ENCODE data around the gene EHMT1.
"Not testable (repeated sequence)": the region's sequence is repeated elsewhere in the genome, so short reads cannot be mapped to it uniquely, and the experiment has no call there.

EHMT1 gene

GRCh38 chr9:137711678-137712105 is 92.9 kb downstream of the EHMT1 start:
- Histone ChIP-seq H3K36me3 (ENCODE audit: control insufficient read depth in 1 of 2, insufficient read depth in 2 of 2, low read length in 2 of 2) (peaks cover 21 to 34% of the 10 kb centered on the region in 2 donors), H3K27me3 (ENCODE audit: control insufficient read depth in 1 of 2, insufficient read depth in 2 of 2, low read length in 2 of 2) (no peaks in the 10 kb centered on the region), H3K9ac (ENCODE audit: low read depth in 1 of 2, low read length in 2 of 2) (no peak overlapping the region), H3K4me1 (ENCODE audit: control insufficient read depth in 1 of 2, insufficient read depth in 2 of 2, low read length in 2 of 2) (no peaks in the 10 kb centered on the region), H3K4me3 (ENCODE audit: low read depth in 1 of 2, low read length in 2 of 2) (no peak overlapping the region), H3K27ac (ENCODE audit: low read depth, low read length) (no peak overlapping the region), H3K9me3 (ENCODE audit: control insufficient read depth in 1 of 2, low read length in 2 of 2) (peaks cover 4 to 6% of the 10 kb centered on the region in 2 donors)

GRCh38 chr9:137715321-137715720 is 96.5 kb downstream of the EHMT1 start:
- H3K27me3 ChIP-seq (ENCODE audit: control insufficient read depth in 1 of 2, insufficient read depth in 2 of 2, low read length in 2 of 2), result no peaks in the 10 kb centered on the region
- no peak overlapping the region for H3K9ac ChIP-seq (ENCODE audit: low read depth in 1 of 2, low read length in 2 of 2)
- peak overlapping the region in 1 of 2 donors; percentile 16 for H3K4me3 ChIP-seq (ENCODE audit: low read depth in 1 of 2, low read length in 2 of 2)
- H3K9me3 ChIP-seq (ENCODE audit: control insufficient read depth in 1 of 2, low read length in 2 of 2), result peaks cover 4 to 9% of the 10 kb centered on the region in 2 donors
- no peaks in the 10 kb centered on the region for H3K4me1 ChIP-seq (ENCODE audit: control insufficient read depth in 1 of 2, insufficient read depth in 2 of 2, low read length in 2 of 2)
- no peak overlapping the region for H3K27ac ChIP-seq (ENCODE audit: low read depth, low read length)
- H3K36me3 ChIP-seq (ENCODE audit: control insufficient read depth in 1 of 2, insufficient read depth in 2 of 2, low read length in 2 of 2), result peaks cover 31 to 54% of the 10 kb centered on the region in 2 donors

- not testable (repeated sequence) for H3K27me3 ChIP-seq (ENCODE audit: control insufficient read depth in 1 of 2, insufficient read depth in 2 of 2, low read length in 2 of 2); H3K27ac ChIP-seq (ENCODE audit: low read depth, low read length); H3K4me1 ChIP-seq (ENCODE audit: control insufficient read depth in 1 of 2, insufficient read depth in 2 of 2, low read length in 2 of 2); H3K4me3 ChIP-seq (ENCODE audit: low read depth in 1 of 2, low read length in 2 of 2); H3K9ac ChIP-seq (ENCODE audit: low read depth in 1 of 2, low read length in 2 of 2); H3K9me3 ChIP-seq (ENCODE audit: control insufficient read depth in 1 of 2, low read length in 2 of 2)
- peaks cover 34 to 59% of the 10 kb centered on the region in 2 donors for H3K36me3 ChIP-seq (ENCODE audit: control insufficient read depth in 1 of 2, insufficient read depth in 2 of 2, low read length in 2 of 2)
These were observed 97.3 kb downstream of the EHMT1 start for GRCh38 chr9:137715866-137716693.

- Histone ChIP-seq H3K9ac (ENCODE audit: low read depth in 1 of 2, low read length in 2 of 2) (no peak overlapping the region), H3K36me3 (ENCODE audit: control insufficient read depth in 1 of 2, insufficient read depth in 2 of 2, low read length in 2 of 2) (peaks cover 29 to 52% of the 10 kb centered on the region in 2 donors), H3K9me3 (ENCODE audit: control insufficient read depth in 1 of 2, low read length in 2 of 2) (peaks cover 4 to 9% of the 10 kb centered on the region in 2 donors), H3K4me3 (ENCODE audit: low read depth in 1 of 2, low read length in 2 of 2) (no peak overlapping the region), H3K27me3 (ENCODE audit: control insufficient read depth in 1 of 2, insufficient read depth in 2 of 2, low read length in 2 of 2) (no peaks in the 10 kb centered on the region), H3K4me1 (ENCODE audit: control insufficient read depth in 1 of 2, insufficient read depth in 2 of 2, low read length in 2 of 2) (no peaks in the 10 kb centered on the region), H3K27ac (ENCODE audit: low read depth, low read length) (no peak overlapping the region)
These were observed 98.0 kb downstream of the EHMT1 start for GRCh38 chr9:137716694-137717287.

- Histone ChIP-seq H3K9ac (ENCODE audit: low read depth in 1 of 2, low read length in 2 of 2) (no peak overlapping the region), H3K9me3 (ENCODE audit: control insufficient read depth in 1 of 2, low read length in 2 of 2) (peaks cover 4 to 9% of the 10 kb centered on the region in 2 donors), H3K27me3 (ENCODE audit: control insufficient read depth in 1 of 2, insufficient read depth in 2 of 2, low read length in 2 of 2) (no peaks in the 10 kb centered on the region), H3K27ac (ENCODE audit: low read depth, low read length) (no peak overlapping the region), H3K36me3 (ENCODE audit: control insufficient read depth in 1 of 2, insufficient read depth in 2 of 2, low read length in 2 of 2) (peaks cover 29 to 46% of the 10 kb centered on the region in 2 donors), H3K4me1 (ENCODE audit: control insufficient read depth in 1 of 2, insufficient read depth in 2 of 2, low read length in 2 of 2) (no peaks in the 10 kb centered on the region), H3K4me3 (ENCODE audit: low read depth in 1 of 2, low read length in 2 of 2) (no peak overlapping the region)
These were observed 99.0 kb downstream of the EHMT1 start for GRCh38 chr9:137717776-137718327.

- Histone ChIP-seq H3K9me3 (ENCODE audit: control insufficient read depth in 1 of 2, low read length in 2 of 2) (peaks cover 0 to 9% of the 10 kb centered on the region in 2 donors), H3K9ac (ENCODE audit: low read depth in 1 of 2, low read length in 2 of 2) (no peak overlapping the region), H3K27ac (ENCODE audit: low read depth, low read length) (no peak overlapping the region), H3K4me3 (ENCODE audit: low read depth in 1 of 2, low read length in 2 of 2) (no peak overlapping the region), H3K27me3 (ENCODE audit: control insufficient read depth in 1 of 2, insufficient read depth in 2 of 2, low read length in 2 of 2) (no peaks in the 10 kb centered on the region), H3K4me1 (ENCODE audit: control insufficient read depth in 1 of 2, insufficient read depth in 2 of 2, low read length in 2 of 2) (no peaks in the 10 kb centered on the region), H3K36me3 (ENCODE audit: control insufficient read depth in 1 of 2, insufficient read depth in 2 of 2, low read length in 2 of 2) (peaks cover 29 to 46% of the 10 kb centered on the region in 2 donors)
These were observed 100.4 kb downstream of the EHMT1 start for GRCh38 chr9:137719194-137719593.

- H3K36me3 ChIP-seq (ENCODE audit: control insufficient read depth in 1 of 2, insufficient read depth in 2 of 2, low read length in 2 of 2), result peaks cover 21 to 48% of the 10 kb centered on the region in 2 donors
- no peaks in the 10 kb centered on the region for H3K4me1 ChIP-seq (ENCODE audit: control insufficient read depth in 1 of 2, insufficient read depth in 2 of 2, low read length in 2 of 2)
- no peak overlapping the region for H3K27ac ChIP-seq (ENCODE audit: low read depth, low read length)
- no peak overlapping the region for H3K9ac ChIP-seq (ENCODE audit: low read depth in 1 of 2, low read length in 2 of 2)
- no peak overlapping the region for H3K4me3 ChIP-seq (ENCODE audit: low read depth in 1 of 2, low read length in 2 of 2)
- no peaks in the 10 kb centered on the region for H3K27me3 ChIP-seq (ENCODE audit: control insufficient read depth in 1 of 2, insufficient read depth in 2 of 2, low read length in 2 of 2)
- peaks cover 0 to 4% of the 10 kb centered on the region in 2 donors for H3K9me3 ChIP-seq (ENCODE audit: control insufficient read depth in 1 of 2, low read length in 2 of 2)
These were observed 101.8 kb downstream of the EHMT1 start for GRCh38 chr9:137720571-137721110.

- Histone ChIP-seq H3K27ac (ENCODE audit: low read depth, low read length) (no peak overlapping the region), H3K4me3 (ENCODE audit: low read depth in 1 of 2, low read length in 2 of 2) (no peak overlapping the region), H3K4me1 (ENCODE audit: control insufficient read depth in 1 of 2, insufficient read depth in 2 of 2, low read length in 2 of 2) (no peaks in the 10 kb centered on the region), H3K9me3 (ENCODE audit: control insufficient read depth in 1 of 2, low read length in 2 of 2) (peaks cover 0 to 4% of the 10 kb centered on the region in 2 donors), H3K36me3 (ENCODE audit: control insufficient read depth in 1 of 2, insufficient read depth in 2 of 2, low read length in 2 of 2) (peaks cover 17 to 52% of the 10 kb centered on the region in 2 donors), H3K27me3 (ENCODE audit: control insufficient read depth in 1 of 2, insufficient read depth in 2 of 2, low read length in 2 of 2) (no peaks in the 10 kb centered on the region), H3K9ac (ENCODE audit: low read depth in 1 of 2, low read length in 2 of 2) (no peak overlapping the region)
These were observed 102.7 kb downstream of the EHMT1 start for GRCh38 chr9:137721479-137721878.

- H3K4me1 ChIP-seq (ENCODE audit: control insufficient read depth in 1 of 2, insufficient read depth in 2 of 2, low read length in 2 of 2), result no peaks in the 10 kb centered on the region
- H3K4me3 ChIP-seq (ENCODE audit: low read depth in 1 of 2, low read length in 2 of 2), result no peak overlapping the region
- H3K9ac ChIP-seq (ENCODE audit: low read depth in 1 of 2, low read length in 2 of 2), result no peak overlapping the region
- H3K36me3 ChIP-seq (ENCODE audit: control insufficient read depth in 1 of 2, insufficient read depth in 2 of 2, low read length in 2 of 2), result peaks cover 12 to 50% of the 10 kb centered on the region in 2 donors
- no peaks in the 10 kb centered on the region for H3K27me3 ChIP-seq (ENCODE audit: control insufficient read depth in 1 of 2, insufficient read depth in 2 of 2, low read length in 2 of 2)
- peaks cover 0 to 4% of the 10 kb centered on the region in 2 donors for H3K9me3 ChIP-seq (ENCODE audit: control insufficient read depth in 1 of 2, low read length in 2 of 2)
- H3K27ac ChIP-seq (ENCODE audit: low read depth, low read length), result no peak overlapping the region
These were observed 103.1 kb downstream of the EHMT1 start for GRCh38 chr9:137721899-137722298.

GRCh38 chr9:137722481-137722880 is 103.7 kb downstream of the EHMT1 start:
- peaks cover 0 to 4% of the 10 kb centered on the region in 2 donors for H3K9me3 ChIP-seq (ENCODE audit: control insufficient read depth in 1 of 2, low read length in 2 of 2)
- H3K36me3 ChIP-seq (ENCODE audit: control insufficient read depth in 1 of 2, insufficient read depth in 2 of 2, low read length in 2 of 2), result peaks cover 8 to 44% of the 10 kb centered on the region in 2 donors
- no peaks in the 10 kb centered on the region for H3K27me3 ChIP-seq (ENCODE audit: control insufficient read depth in 1 of 2, insufficient read depth in 2 of 2, low read length in 2 of 2)
- no peak overlapping the region for H3K9ac ChIP-seq (ENCODE audit: low read depth in 1 of 2, low read length in 2 of 2)
- no peak overlapping the region for H3K27ac ChIP-seq (ENCODE audit: low read depth, low read length)
- H3K4me3 ChIP-seq (ENCODE audit: low read depth in 1 of 2, low read length in 2 of 2), result no peak overlapping the region
- no peaks in the 10 kb centered on the region for H3K4me1 ChIP-seq (ENCODE audit: control insufficient read depth in 1 of 2, insufficient read depth in 2 of 2, low read length in 2 of 2)

Measured in duodenal mucosa (tissue), 2 donors.